ENCODE measurements around the gene RAD1. TPM values are rescaled to one million over a fixed set of nuclear protein-coding genes. Genes with fewer than 3 reads are reported as not detected.

The RAD1 gene
- 10 to 100 TPM in 3 of 4 donors, 1 to 10 TPM in 1; 4.6 to 27.7 (median 19.0) TPM for total RNA-seq

GRCh38 chr5:34915139-34915855, at the start of gene RAD1, which contains the start of gene BRIX1:
TSS of gene RAD1 (minus strand) at chr5:34915504. CDS start at chr5:34914892, 612 bp downstream.
TSS of gene BRIX1 (plus strand) at chr5:34915711. CDS start at chr5:34915739, 28 bp downstream.
- peaks cover 3 to 48% (median 7%) of the 10 kb centered on the region in 3 donors for H3K36me3 ChIP-seq
- intact Hi-C loops (cut with DNase I): no loop called here
- no peaks in the 10 kb centered on the region for H3K27me3 ChIP-seq
- peaks cover 22 to 53% (median 23%) of the 10 kb centered on the region in 3 donors for H3K4me1 ChIP-seq
- peak in 2 of 4 donors; percentile 59 to 81 for TF ChIP-seq POLR2A (IDR thresholded peaks at IDR 0.05)
- TF ChIP-seq CTCF (IDR thresholded peaks at IDR 0.05): peak in 4 of 6 experiments; percentile 9 to 24 (median 19)
- DNase-seq: peak; percentile 88
- 0% methylated on average over 17 to 36 of the region's 67 CpGs for WGBS, 2 donors
- peak within 1 kb of the TSS; percentile 87 to 93 (median 90) for H3K27ac ChIP-seq
- H3K4me3 ChIP-seq: peak within 1 kb of the TSS; percentile 78 to 91 (median 80)
- H3K9me3 ChIP-seq: no peaks in the 10 kb centered on the region

GRCh38 chr5:34959323-34959722, 44.0 kb upstream of the RAD1 start:
- Histone ChIP-seq H3K36me3 (peaks cover 0 to 25% (median 0%) of the 10 kb centered on the region in 3 donors), H3K9me3 (no peaks in the 10 kb centered on the region), H3K27me3 (no peaks in the 10 kb centered on the region), H3K27ac (no peak overlapping the region), H3K4me1 (no peaks in the 10 kb centered on the region), H3K4me3 (no peak overlapping the region)
- 67 to 82% methylated on average over 1 of the region's 1 CpG for WGBS, 2 donors
- no peak for DNase-seq
- TF ChIP-seq CTCF (IDR thresholded peaks at IDR 0.05) (no peak), POLR2A (IDR thresholded peaks at IDR 0.05) (no peak)
- intact Hi-C loops (cut with DNase I): no loop called here

- Histone ChIP-seq H3K27me3 (no peaks in the 10 kb centered on the region), H3K9me3 (no peaks in the 10 kb centered on the region), H3K4me1 (no peaks in the 10 kb centered on the region), H3K27ac (no peak overlapping the region), H3K4me3 (no peak overlapping the region), H3K36me3 (peaks cover 0 to 38% (median 2%) of the 10 kb centered on the region in 3 donors)
- DNase-seq: no peak
- intact Hi-C loops (cut with DNase I): no loop called here
- TF ChIP-seq CTCF (IDR thresholded peaks at IDR 0.05) (peak in 4 of 6 experiments; percentile 15 to 34 (median 20)), POLR2A (IDR thresholded peaks at IDR 0.05) (no peak)
- WGBS, 2 donors: 44 to 57% methylated on average over 5 of the region's 5 CpGs
Measured at GRCh38 chr5:34957857-34958690, 42.8 kb upstream of the RAD1 start.

GRCh38 chr5:34957321-34957720, 42.0 kb upstream of the RAD1 start:
- Histone ChIP-seq H3K9me3 (no peaks in the 10 kb centered on the region), H3K36me3 (peaks cover under 1 to 45% (median 9%) of the 10 kb centered on the region in 3 donors), H3K27me3 (no peaks in the 10 kb centered on the region), H3K27ac (no peak overlapping the region), H3K4me1 (no peaks in the 10 kb centered on the region), H3K4me3 (no peak overlapping the region)
- no peak for DNase-seq
- TF ChIP-seq POLR2A (IDR thresholded peaks at IDR 0.05) (no peak), CTCF (IDR thresholded peaks at IDR 0.05) (no peak)
- intact Hi-C loops (cut with DNase I): no loop called here
- 97 to 100% methylated on average over 1 of the region's 1 CpG for WGBS, 2 donors
